Neuronal stem cell (in vitro differentiated cells): ENCODE measurements around the gene RLN3.

Experiments used
- DNase-seq: peaks from one replicate; pipeline ENCODE4 v3.0.0-alpha.2; 2013; ENCODE audit warnings: low spot score
- H2AFZ ChIP-seq: one replicate; pipeline ENCODE4 v1.6.1; 2013; ENCODE audit warnings: mild to moderate bottlenecking, low read length, inconsistent platforms
- H2AK5ac ChIP-seq: 2 replicates; pipeline ENCODE4 v1.6.1; 2013; ENCODE audit warnings: low read depth, mild to moderate bottlenecking, inconsistent platforms, low read length, moderate library complexity, mixed read lengths
- H2BK120ac ChIP-seq: 2 replicates; pipeline ENCODE4 v1.6.1; 2013; ENCODE audit warnings: low read depth, mild to moderate bottlenecking, inconsistent platforms, low read length, moderate library complexity, mixed read lengths
- H2BK12ac ChIP-seq: one replicate; pipeline ENCODE4 v1.6.1; 2013; ENCODE audit warnings: low read length, inconsistent platforms
- H2BK15ac ChIP-seq: 2 replicates; pipeline ENCODE4 v1.6.1; 2013; ENCODE audit warnings: mild to moderate bottlenecking, low read length, inconsistent platforms, mixed read lengths
- H2BK5ac ChIP-seq: one replicate; pipeline ENCODE4 v1.6.1; 2013; ENCODE audit warnings: inconsistent platforms, mild to moderate bottlenecking, low read length, moderate library complexity
- H3K14ac ChIP-seq: one replicate; pipeline ENCODE4 v1.6.1; 2013; ENCODE audit warnings: low read length, inconsistent platforms
- H3K18ac ChIP-seq: 2 replicates; pipeline ENCODE4 v1.6.1; 2013; ENCODE audit warnings: low read length, inconsistent platforms
- H3K23ac ChIP-seq: 2 replicates; pipeline ENCODE4 v1.6.1; 2013; ENCODE audit warnings: low read depth, mild to moderate bottlenecking, mixed read lengths, low read length, inconsistent platforms; ENCODE audit not compliant: poor library complexity
- H3K27ac ChIP-seq: replicated peaks from 3 replicates; pipeline ENCODE4 v1.5.1; 2013; ENCODE audit warnings: low read length, inconsistent platforms
- H3K27me3 ChIP-seq, 3 experiments: 2 replicates each; pipeline ENCODE4 v1.6.1; 2013; ENCODE audit warnings: low read length in 3 of 3, mild to moderate bottlenecking in 2 of 3, inconsistent platforms in 1 of 3, low read depth in 1 of 3, mixed read lengths in 1 of 3, moderate library complexity in 1 of 3; ENCODE audit not compliant: control insufficient read depth in 3 of 3, insufficient read depth in 3 of 3
- H3K36me3 ChIP-seq, 2 donors: replicated peaks in 1 of 2; 2 replicates each; pipeline ENCODE4 v1.6.1; 2013; ENCODE audit warnings: low read length in 2 of 2; ENCODE audit not compliant: control insufficient read depth in 2 of 2, insufficient read depth in 2 of 2
- H3K4ac ChIP-seq: 2 replicates; pipeline ENCODE4 v1.6.1; 2013; ENCODE audit warnings: inconsistent platforms, mild to moderate bottlenecking, low read length, moderate library complexity
- H3K4me1 ChIP-seq, 2 donors: 1 replicate in 1 of 2; 2 replicates in 1 of 2; pipeline ENCODE4 v1.6.1; 2013; ENCODE audit warnings: low read length in 2 of 2, low read depth in 1 of 2; ENCODE audit not compliant: control insufficient read depth in 2 of 2, insufficient read depth in 1 of 2
- H3K4me2 ChIP-seq: one replicate; pipeline ENCODE4 v1.6.1; 2013; ENCODE audit warnings: mild to moderate bottlenecking, low read length, inconsistent platforms; ENCODE audit not compliant: insufficient read depth, poor library complexity, severe bottlenecking
- H3K4me3 ChIP-seq, 2 donors: 2 replicates each; pipeline ENCODE4 v1.5.1; 2013; ENCODE audit warnings: low read length in 2 of 2, mild to moderate bottlenecking in 2 of 2, inconsistent platforms in 1 of 2, moderate library complexity in 1 of 2
- H3K79me1 ChIP-seq: one replicate; pipeline ENCODE4 v1.6.1; 2013; ENCODE audit warnings: low read depth, mild to moderate bottlenecking, inconsistent platforms, low read length, moderate library complexity
- H3K9ac ChIP-seq: one replicate; pipeline ENCODE4 v1.6.1; 2013; ENCODE audit warnings: mild to moderate bottlenecking, low read depth, low read length, inconsistent platforms; ENCODE audit not compliant: poor library complexity
- H3K9me3 ChIP-seq, 2 donors: replicated peaks in 1 of 2; 2 replicates each; pipeline versions ENCODE3 to v1.6.1; 2013; ENCODE audit warnings: low read length in 2 of 2, mild to moderate bottlenecking in 2 of 2, inconsistent platforms in 1 of 2, low read depth in 1 of 2, mixed read lengths in 1 of 2, moderate library complexity in 1 of 2; ENCODE audit not compliant: control insufficient read depth in 2 of 2, insufficient read depth in 1 of 2
- H4K8ac ChIP-seq: one replicate; pipeline ENCODE4 v1.6.1; 2013; ENCODE audit warnings: low read depth, mild to moderate bottlenecking, inconsistent platforms, low read length, moderate library complexity
- H4K91ac ChIP-seq: one replicate; pipeline ENCODE4 v1.6.1; 2013; ENCODE audit warnings: low read length, low read depth, mild to moderate bottlenecking, inconsistent platforms; ENCODE audit not compliant: poor library complexity
- WGBS, 2 donors: extraction: QIAGEN DNeasy Blood & Tissue Kit; methylation state at CpG; one replicate each; pipeline ENCODE4 v1.1.7; 2013; ENCODE audit warnings: missing lambda C conversion rate in 2 of 2, mixed read lengths in 1 of 2; ENCODE audit not compliant: insufficient read length in 2 of 2, insufficient replicate concordance in 1 of 2; ENCODE audit errors: extremely low coverage in 2 of 2; 5-methylcytosine and 5-hydroxymethylcytosine counted together

Gene RLN3

GRCh38 chr19:13985771-13986347 is 42.1 kb upstream of the RLN3 start:
- peaks cover 11% of the 10 kb centered on the region in 2 donors for H3K4me1 ChIP-seq
- H3K4me2 ChIP-seq: no peak overlapping the region
- H3K9me3 ChIP-seq: no peaks in the 10 kb centered on the region
- peak overlapping the region; percentile 78 for H3K18ac ChIP-seq
- DNase-seq: no peak
- no peak overlapping the region for H3K27ac ChIP-seq
- H2AK5ac ChIP-seq: peak overlapping the region; percentile 79
- no peak overlapping the region for H2BK5ac ChIP-seq
- H3K23ac ChIP-seq: peak overlapping the region; percentile 73
- peak overlapping the region; percentile 79 for H2AFZ ChIP-seq
- H3K14ac ChIP-seq: peak overlapping the region; percentile 71
- H3K4ac ChIP-seq: no peak overlapping the region
- peak overlapping the region; percentile 3 for H4K8ac ChIP-seq
- H3K4me3 ChIP-seq: peak overlapping the region in 1 of 2 donors; percentile 3
- H2BK15ac ChIP-seq: peak overlapping the region; percentile 67
- WGBS, 2 donors: no CpG with 5 or more reads among the region's 10 CpGs
- H2BK120ac ChIP-seq: peak overlapping the region; percentile 16
- H4K91ac ChIP-seq: no peak overlapping the region
- H3K36me3 ChIP-seq: peaks cover 12 to 15% of the 10 kb centered on the region in 2 donors
- peak overlapping the region; percentile 73 for H2BK12ac ChIP-seq
- peaks cover 8% of the 10 kb centered on the region for H3K79me1 ChIP-seq
- peak overlapping the region; percentile 50 for H3K9ac ChIP-seq
- H3K27me3 ChIP-seq: no peaks in the 10 kb centered on the region

DNA sequence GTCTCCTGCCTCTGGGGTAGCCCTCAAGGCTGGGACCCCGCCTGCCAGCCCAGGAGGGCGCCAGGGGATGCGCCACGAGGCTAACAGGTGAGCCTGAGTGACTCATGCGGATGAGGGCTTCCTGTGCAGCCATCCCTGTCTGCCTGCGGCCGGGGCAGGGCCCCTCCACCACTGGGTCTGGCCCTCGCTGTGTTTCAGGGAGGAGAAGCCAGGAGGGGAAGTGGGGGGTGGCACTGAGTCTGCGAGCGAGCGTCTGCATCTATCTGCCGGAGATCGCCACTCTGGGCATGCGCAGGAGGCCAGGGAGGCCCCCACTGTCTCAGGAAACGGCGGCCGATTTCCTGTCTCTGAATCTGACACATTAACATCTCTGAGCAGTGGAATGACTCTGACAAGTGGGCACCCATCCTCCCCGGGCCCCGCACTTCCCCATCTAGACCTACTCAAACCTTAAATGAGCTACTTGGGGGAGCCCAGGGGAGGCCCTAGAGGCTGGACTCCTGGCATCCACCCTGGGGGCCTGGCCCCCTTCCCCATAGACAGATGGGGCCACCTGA is 41.5 kb upstream of the RLN3 start:
- WGBS, 2 donors: no CpG with 5 or more reads among the region's 19 CpGs
- no peaks in the 10 kb centered on the region for H3K9me3 ChIP-seq
- peak overlapping the region; percentile 52 for H3K23ac ChIP-seq
- no peak overlapping the region for H3K14ac ChIP-seq
- peak overlapping the region; percentile 78 for H3K18ac ChIP-seq
- H3K4me2 ChIP-seq: no peak overlapping the region
- H3K4me1 ChIP-seq: peaks cover 11% of the 10 kb centered on the region in 2 donors
- peak overlapping the region; percentile 79 for H2AK5ac ChIP-seq
- peak overlapping the region; percentile 50 for H3K9ac ChIP-seq
- H2BK120ac ChIP-seq: peak overlapping the region; percentile 16
- H3K4ac ChIP-seq: no peak overlapping the region
- no peak overlapping the region for H4K91ac ChIP-seq
- H3K79me1 ChIP-seq: peaks cover 6% of the 10 kb centered on the region
- H3K27me3 ChIP-seq: no peaks in the 10 kb centered on the region
- peak overlapping the region; percentile 66 for H2BK5ac ChIP-seq
- H3K27ac ChIP-seq: no peak overlapping the region
- H4K8ac ChIP-seq: peak overlapping the region; percentile 3
- H2BK15ac ChIP-seq: no peak overlapping the region
- no peak for DNase-seq
- H3K36me3 ChIP-seq: peaks cover 14 to 16% of the 10 kb centered on the region in 2 donors
- peak overlapping the region; percentile 79 for H2AFZ ChIP-seq
- H2BK12ac ChIP-seq: no peak overlapping the region
- no peak overlapping the region for H3K4me3 ChIP-seq

- Histone ChIP-seq H3K79me1 (peaks cover 3% of the 10 kb centered on the region), H3K23ac (no peak overlapping the region), H3K9me3 (no peaks in the 10 kb centered on the region), H2BK15ac (no peak overlapping the region), H3K27ac (no peak overlapping the region), H3K4me1 (peaks cover 11% of the 10 kb centered on the region in 2 donors), H2AFZ (no peak overlapping the region), H4K91ac (no peak overlapping the region), H4K8ac (no peak overlapping the region), H3K18ac (no peak overlapping the region), H2BK120ac (no peak overlapping the region), H2BK12ac (no peak overlapping the region), H2AK5ac (no peak overlapping the region), H3K4me3 (no peak overlapping the region), H3K36me3 (peaks cover 13 to 17% of the 10 kb centered on the region in 2 donors), H3K27me3 (no peaks in the 10 kb centered on the region), H3K4me2 (no peak overlapping the region), H3K4ac (no peak overlapping the region), H2BK5ac (no peak overlapping the region), H3K9ac (peak overlapping the region; percentile 39), H3K14ac (no peak overlapping the region)
- DNase-seq: no peak
- no CpG with 5 or more reads among the region's 17 CpGs for WGBS, 2 donors
These were observed 40.7 kb upstream of the RLN3 start for GRCh38 chr19:13987101-13987890.

- H2BK15ac ChIP-seq: no peak overlapping the region
- H3K4me1 ChIP-seq: peaks cover 6 to 7% of the 10 kb centered on the region in 2 donors
- WGBS, 2 donors: no CpG with 5 or more reads among the region's 7 CpGs
- no peak overlapping the region for H4K8ac ChIP-seq
- no peak overlapping the region for H3K18ac ChIP-seq
- no peak overlapping the region for H2BK12ac ChIP-seq
- DNase-seq: no peak
- no peak overlapping the region for H3K4me2 ChIP-seq
- H3K79me1 ChIP-seq: peaks cover 6% of the 10 kb centered on the region
- no peaks in the 10 kb centered on the region for H3K27me3 ChIP-seq
- no peak overlapping the region for H3K14ac ChIP-seq
- H3K27ac ChIP-seq: no peak overlapping the region
- no peak overlapping the region for H3K4ac ChIP-seq
- no peak overlapping the region for H2BK120ac ChIP-seq
- no peak overlapping the region for H2AK5ac ChIP-seq
- H2AFZ ChIP-seq: no peak overlapping the region
- no peak overlapping the region for H3K9ac ChIP-seq
- peaks cover 14 to 25% of the 10 kb centered on the region in 2 donors for H3K36me3 ChIP-seq
- H2BK5ac ChIP-seq: no peak overlapping the region
- no peak overlapping the region for H4K91ac ChIP-seq
- no peak overlapping the region for H3K23ac ChIP-seq
- H3K4me3 ChIP-seq: no peak overlapping the region
- no peaks in the 10 kb centered on the region for H3K9me3 ChIP-seq
These were observed 38.5 kb upstream of the RLN3 start for GRCh38 chr19:13989487-13989886.
